ENCODE measurements around the gene TAF1L.
"Not testable (repeated sequence)": the region's sequence is repeated elsewhere in the genome, so short reads cannot be mapped to it uniquely, and the experiment has no call there.

TAF1L gene

DNA sequence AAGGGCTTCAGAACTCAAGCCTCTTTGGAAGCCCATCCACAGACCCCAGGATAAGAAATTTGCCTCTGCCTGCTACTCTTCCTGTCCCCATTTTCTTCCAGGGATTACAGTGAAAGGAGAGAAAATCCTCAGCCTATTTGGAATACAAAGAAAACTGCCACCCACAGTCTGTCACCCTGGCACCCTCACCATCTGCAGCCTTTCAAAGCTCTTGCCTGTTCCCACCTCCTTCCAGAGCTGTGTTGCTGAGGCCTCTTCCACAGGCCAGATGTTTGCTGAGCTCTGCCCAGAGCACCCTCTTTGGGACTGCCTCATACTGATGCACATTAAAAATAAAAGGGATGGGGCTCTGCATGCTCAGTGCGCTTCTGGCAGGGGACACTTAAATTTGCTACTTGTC lies 35.9 kb upstream of the TAF1L start:
- Histone ChIP-seq H3K9ac (no peak overlapping the region), H3K4me1 (ENCODE audit: low read depth, poor library complexity, severe bottlenecking) (no peaks in the 10 kb centered on the region), H3K36me3 (ENCODE audit: insufficient read depth) (no peaks in the 10 kb centered on the region), H4K20me1 (ENCODE audit: insufficient read depth) (no peaks in the 10 kb centered on the region), H3K79me2 (ENCODE audit: insufficient read depth, low read depth) (no peaks in the 10 kb centered on the region), H3K4me3 (IDR thresholded peaks at IDR 0.05; ENCODE audit: insufficient read depth, low read depth, low read length) (no peak overlapping the region), H3K27ac (no peak overlapping the region), H2AFZ (ENCODE audit: low read depth) (no peak overlapping the region), H3K4me2 (no peak overlapping the region), H3K27me3 (ENCODE audit: insufficient read depth, low read depth) (no peaks in the 10 kb centered on the region)
- TF ChIP-seq, protein P1, sequence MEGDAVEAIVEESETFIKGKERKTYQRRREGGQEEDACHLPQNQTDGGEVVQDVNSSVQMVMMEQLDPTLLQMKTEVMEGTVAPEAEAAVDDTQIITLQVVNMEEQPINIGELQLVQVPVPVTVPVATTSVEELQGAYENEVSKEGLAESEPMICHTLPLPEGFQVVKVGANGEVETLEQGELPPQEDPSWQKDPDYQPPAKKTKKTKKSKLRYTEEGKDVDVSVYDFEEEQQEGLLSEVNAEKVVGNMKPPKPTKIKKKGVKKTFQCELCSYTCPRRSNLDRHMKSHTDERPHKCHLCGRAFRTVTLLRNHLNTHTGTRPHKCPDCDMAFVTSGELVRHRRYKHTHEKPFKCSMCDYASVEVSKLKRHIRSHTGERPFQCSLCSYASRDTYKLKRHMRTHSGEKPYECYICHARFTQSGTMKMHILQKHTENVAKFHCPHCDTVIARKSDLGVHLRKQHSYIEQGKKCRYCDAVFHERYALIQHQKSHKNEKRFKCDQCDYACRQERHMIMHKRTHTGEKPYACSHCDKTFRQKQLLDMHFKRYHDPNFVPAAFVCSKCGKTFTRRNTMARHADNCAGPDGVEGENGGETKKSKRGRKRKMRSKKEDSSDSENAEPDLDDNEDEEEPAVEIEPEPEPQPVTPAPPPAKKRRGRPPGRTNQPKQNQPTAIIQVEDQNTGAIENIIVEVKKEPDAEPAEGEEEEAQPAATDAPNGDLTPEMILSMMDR (conservative IDR thresholded peaks at IDR 0.05; ENCODE audit: low read depth, low read length): no peak

DNA sequence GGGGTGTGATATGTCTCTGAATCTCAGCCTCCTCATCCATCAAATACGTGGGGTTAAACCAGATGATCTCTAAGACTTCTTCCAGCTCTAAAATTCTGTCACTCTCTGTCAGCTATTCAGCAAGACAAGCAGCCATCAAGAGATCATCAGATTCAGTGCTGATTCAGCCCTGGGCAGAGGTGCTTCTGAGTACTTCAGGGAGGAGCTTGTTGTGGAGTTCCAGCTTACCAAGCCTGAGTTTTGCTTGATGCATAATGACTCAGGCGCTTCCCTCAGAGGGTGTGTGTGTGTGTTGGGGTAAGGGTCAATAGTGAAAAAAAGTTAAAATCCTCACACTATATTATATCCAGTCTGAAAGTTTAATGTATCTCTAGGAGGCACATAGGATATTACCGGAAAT lies 29.6 kb upstream of the TAF1L start:
- TF ChIP-seq, protein P1 (conservative IDR thresholded peaks at IDR 0.05; ENCODE audit: low read depth, low read length): no peak
- no peaks in the 10 kb centered on the region for H3K27me3 ChIP-seq (ENCODE audit: insufficient read depth, low read depth)
- no peaks in the 10 kb centered on the region for H4K20me1 ChIP-seq (ENCODE audit: insufficient read depth)
- no peaks in the 10 kb centered on the region for H3K4me1 ChIP-seq (ENCODE audit: low read depth, poor library complexity, severe bottlenecking)
- H3K79me2 ChIP-seq (ENCODE audit: insufficient read depth, low read depth): no peaks in the 10 kb centered on the region
- no peaks in the 10 kb centered on the region for H3K36me3 ChIP-seq (ENCODE audit: insufficient read depth)
- H2AFZ ChIP-seq (ENCODE audit: low read depth): no peak overlapping the region
- H3K4me3 ChIP-seq (IDR thresholded peaks at IDR 0.05; ENCODE audit: insufficient read depth, low read depth, low read length): no peak overlapping the region
- no peak overlapping the region for H3K27ac ChIP-seq
- H3K4me2 ChIP-seq: no peak overlapping the region
- H3K9ac ChIP-seq: no peak overlapping the region

DNA sequence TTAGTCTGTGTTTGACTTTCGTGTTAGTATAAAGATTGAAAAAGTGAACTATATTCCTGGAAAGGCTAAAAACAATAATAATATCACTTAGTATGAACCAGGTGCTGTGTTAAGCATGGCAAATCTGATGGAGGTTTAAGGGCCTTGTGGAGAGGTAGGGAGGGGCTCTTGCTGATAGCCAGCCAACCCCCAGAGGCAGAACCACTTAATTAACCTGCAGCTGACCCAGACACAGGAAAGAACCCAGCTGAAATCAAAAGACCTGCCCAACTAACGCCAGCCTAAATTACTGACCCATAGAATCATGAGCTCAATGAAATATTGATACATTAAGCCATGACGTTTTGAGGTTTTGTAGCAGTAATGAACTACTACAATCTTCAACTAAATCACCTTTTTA lies 28.3 kb upstream of the TAF1L start:
- no peaks in the 10 kb centered on the region for H3K36me3 ChIP-seq (ENCODE audit: insufficient read depth)
- H3K4me1 ChIP-seq (ENCODE audit: low read depth, poor library complexity, severe bottlenecking): no peaks in the 10 kb centered on the region
- TF ChIP-seq, protein P1 (conservative IDR thresholded peaks at IDR 0.05; ENCODE audit: low read depth, low read length): no peak
- no peaks in the 10 kb centered on the region for H3K27me3 ChIP-seq (ENCODE audit: insufficient read depth, low read depth)
- H4K20me1 ChIP-seq (ENCODE audit: insufficient read depth): no peaks in the 10 kb centered on the region
- no peak overlapping the region for H3K27ac ChIP-seq
- H3K4me2 ChIP-seq: no peak overlapping the region
- no peaks in the 10 kb centered on the region for H3K79me2 ChIP-seq (ENCODE audit: insufficient read depth, low read depth)
- H3K4me3 ChIP-seq (IDR thresholded peaks at IDR 0.05; ENCODE audit: insufficient read depth, low read depth, low read length): no peak overlapping the region
- H2AFZ ChIP-seq (ENCODE audit: low read depth): no peak overlapping the region
- no peak overlapping the region for H3K9ac ChIP-seq

DNA sequence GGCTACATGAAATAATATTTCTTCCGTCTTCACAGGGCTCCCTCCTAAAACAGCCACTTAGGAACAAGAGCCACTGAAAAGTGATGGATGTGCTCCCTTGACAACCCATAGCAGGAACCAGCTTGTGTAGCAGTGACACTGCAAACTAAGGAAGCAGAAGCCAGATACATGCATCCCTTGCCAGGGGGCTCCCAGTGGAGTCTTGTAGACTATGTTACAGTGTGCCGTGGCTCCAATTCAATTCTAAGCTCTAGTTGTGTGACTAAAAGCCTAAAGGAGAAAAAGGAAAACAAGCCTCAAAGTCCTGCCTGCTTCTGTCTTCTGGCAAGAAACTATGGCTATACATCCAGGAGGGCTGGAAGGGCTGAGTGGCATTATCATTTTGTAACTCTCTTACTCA lies 12.2 kb upstream of the TAF1L start:
- Histone ChIP-seq H3K4me3 (IDR thresholded peaks at IDR 0.05; ENCODE audit: insufficient read depth, low read depth, low read length) (no peak overlapping the region), H3K36me3 (ENCODE audit: insufficient read depth) (no peaks in the 10 kb centered on the region), H3K27me3 (ENCODE audit: insufficient read depth, low read depth) (no peaks in the 10 kb centered on the region), H3K4me2 (no peak overlapping the region), H3K9ac (no peak overlapping the region), H3K79me2 (ENCODE audit: insufficient read depth, low read depth) (no peaks in the 10 kb centered on the region), H2AFZ (ENCODE audit: low read depth) (no peak overlapping the region), H4K20me1 (ENCODE audit: insufficient read depth) (no peaks in the 10 kb centered on the region), H3K27ac (no peak overlapping the region), H3K4me1 (ENCODE audit: low read depth, poor library complexity, severe bottlenecking) (no peaks in the 10 kb centered on the region)
- TF ChIP-seq, protein P1 (conservative IDR thresholded peaks at IDR 0.05; ENCODE audit: low read depth, low read length): no peak

DNA sequence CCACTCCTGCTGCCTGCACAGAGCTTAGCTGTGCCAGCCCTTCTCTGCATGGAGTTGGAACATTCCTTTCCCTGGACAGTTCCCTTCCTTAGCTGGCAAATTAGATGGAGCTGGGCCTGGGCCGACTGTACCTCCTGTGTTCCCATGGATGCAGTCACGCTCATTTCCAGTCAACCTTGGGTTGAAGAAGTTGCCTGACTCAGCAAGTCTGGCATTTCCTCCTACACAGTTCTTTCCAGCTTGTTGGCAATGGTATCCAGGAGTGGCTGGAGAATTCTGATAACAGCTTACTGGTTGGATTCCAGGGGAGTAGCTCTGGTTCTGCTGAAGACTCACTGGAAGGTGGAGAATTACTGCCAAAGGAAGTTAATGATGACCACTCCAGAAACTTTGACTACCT lies 9.2 kb upstream of the TAF1L start:
- H3K4me1 ChIP-seq (ENCODE audit: low read depth, poor library complexity, severe bottlenecking): no peaks in the 10 kb centered on the region
- H3K4me3 ChIP-seq (IDR thresholded peaks at IDR 0.05; ENCODE audit: insufficient read depth, low read depth, low read length): no peak overlapping the region
- H4K20me1 ChIP-seq (ENCODE audit: insufficient read depth): no peaks in the 10 kb centered on the region
- no peak overlapping the region for H3K9ac ChIP-seq
- H3K27me3 ChIP-seq (ENCODE audit: insufficient read depth, low read depth): no peaks in the 10 kb centered on the region
- no peak overlapping the region for H3K4me2 ChIP-seq
- no peak overlapping the region for H3K27ac ChIP-seq
- TF ChIP-seq, protein P1 (conservative IDR thresholded peaks at IDR 0.05; ENCODE audit: low read depth, low read length): no peak
- H3K79me2 ChIP-seq (ENCODE audit: insufficient read depth, low read depth): no peaks in the 10 kb centered on the region
- no peak overlapping the region for H2AFZ ChIP-seq (ENCODE audit: low read depth)
- H3K36me3 ChIP-seq (ENCODE audit: insufficient read depth): no peaks in the 10 kb centered on the region

DNA sequence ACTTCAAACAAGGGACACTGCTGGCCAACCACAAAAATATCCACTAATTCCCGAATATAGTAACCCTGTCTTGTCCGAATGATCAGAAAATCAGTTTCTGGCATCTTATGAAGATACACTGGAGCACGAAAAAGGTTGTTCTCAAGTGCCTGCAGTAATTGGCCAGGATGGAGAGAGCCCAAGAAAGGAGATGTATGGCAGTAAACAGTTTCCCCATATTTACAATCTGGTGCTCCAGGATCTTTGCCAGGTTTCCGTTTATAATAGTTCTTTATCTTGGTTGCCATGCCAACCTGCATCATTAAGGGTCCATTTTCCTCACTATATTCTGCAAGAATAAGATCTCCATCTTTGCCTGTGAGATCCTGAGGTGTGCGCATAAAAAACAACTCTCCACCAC lies 2.3 kb downstream of the TAF1L start:
- not testable (repeated sequence) for H3K79me2 ChIP-seq (ENCODE audit: insufficient read depth, low read depth); H4K20me1 ChIP-seq (ENCODE audit: insufficient read depth); H3K27me3 ChIP-seq (ENCODE audit: insufficient read depth, low read depth); H2AFZ ChIP-seq (ENCODE audit: low read depth); H3K9ac ChIP-seq; H3K4me2 ChIP-seq; H3K27ac ChIP-seq; H3K4me3 ChIP-seq (IDR thresholded peaks at IDR 0.05; ENCODE audit: insufficient read depth, low read depth, low read length); H3K4me1 ChIP-seq (ENCODE audit: low read depth, poor library complexity, severe bottlenecking); H3K36me3 ChIP-seq (ENCODE audit: insufficient read depth)
